Neural crest cell (in vitro differentiated cells): ENCODE results near the gene CDH23. TPM values are rescaled to one million over a fixed set of nuclear protein-coding genes. Genes with fewer than 3 reads are reported as not detected.
A peak's percentile ranks its signal among the peaks of the same experiment; 100 is the strongest.

Experiments
- DNase-seq: peaks from one replicate; pipeline ENCODE4 v3.0.0; 2021; ENCODE audit warnings: low read depth, mixed read lengths, low spot score
- H3K27ac Mint-ChIP-seq: one replicate; pipeline ENCODE4 v1.8.0; 2021; ENCODE audit warnings: mild to moderate bottlenecking, mixed read lengths; ENCODE audit not compliant: unreplicated experiment
- H3K27me3 Mint-ChIP-seq: 2 replicates; pipeline ENCODE4 v1.8.0; 2021; ENCODE audit warnings: low read depth, mild to moderate bottlenecking, mixed read lengths
- H3K36me3 Mint-ChIP-seq: 2 replicates; pipeline ENCODE4 v1.8.0; 2021; ENCODE audit warnings: low read depth, mild to moderate bottlenecking, mixed read lengths
- H3K4me1 Mint-ChIP-seq: 2 replicates; pipeline ENCODE4 v1.8.0; 2021; ENCODE audit warnings: mixed read lengths
- H3K4me3 Mint-ChIP-seq: one replicate; pipeline ENCODE4 v1.8.0; 2021; ENCODE audit warnings: mild to moderate bottlenecking, mixed read lengths
- H3K9me3 Mint-ChIP-seq: 2 replicates; pipeline ENCODE4 v1.8.0; 2021; ENCODE audit warnings: mixed read lengths
- CTCF ChIP-seq: fragments of 200-600 bp; sonication (generic); conservative IDR thresholded peaks from 2 replicates; pipeline ENCODE4 v1.5.0; 2021; ENCODE audit warnings: antibody characterized with exemption, mild to moderate bottlenecking
- total RNA-seq: library from RNA; stranded (reverse); gene quantifications from 2 replicates; pipeline ENCODE4 v1.2.1, GENCODE V29; 2021

CDH23 gene
- total RNA-seq, 1 donor from 2014 or later, result 2.6 TPM

DNA sequence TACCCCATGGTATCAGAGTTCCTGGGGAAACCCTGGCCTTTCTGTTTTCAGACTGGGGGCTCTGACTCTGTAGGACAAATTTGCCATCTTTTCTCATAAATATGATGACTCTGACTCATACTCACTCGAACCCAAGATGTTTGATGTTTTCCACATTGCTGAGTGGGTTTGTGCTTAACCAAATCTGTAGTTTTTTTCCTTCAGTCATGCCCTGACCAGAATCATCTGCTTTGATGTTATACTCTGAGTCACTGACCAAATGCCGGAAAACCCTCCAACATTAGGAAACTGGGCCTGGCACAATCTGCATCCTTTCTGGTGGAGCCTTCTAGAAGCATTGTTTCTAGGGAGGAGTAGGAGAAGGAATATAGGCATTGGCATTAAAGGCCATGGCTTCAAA is 204.1 kb downstream of the CDH23 start:
- no peak for TF ChIP-seq CTCF
- no peak for DNase-seq
- no peaks in the 10 kb centered on the region for H3K27me3 Mint-ChIP-seq
- no peak overlapping the region for H3K4me3 Mint-ChIP-seq
- no peak overlapping the region for H3K27ac Mint-ChIP-seq
- peaks cover 18% of the 10 kb centered on the region for H3K4me1 Mint-ChIP-seq
- no peaks in the 10 kb centered on the region for H3K9me3 Mint-ChIP-seq
- no peaks in the 10 kb centered on the region for H3K36me3 Mint-ChIP-seq

- Mint-ChIP-seq H3K27ac (no peak overlapping the region), H3K36me3 (no peaks in the 10 kb centered on the region), H3K9me3 (no peaks in the 10 kb centered on the region), H3K4me3 (no peak overlapping the region), H3K27me3 (no peaks in the 10 kb centered on the region), H3K4me1 (peaks cover 19% of the 10 kb centered on the region)
- TF ChIP-seq CTCF, result no peak
- DNase-seq, result no peak
Observed at GRCh38 chr10:71601273-71601672, 204.6 kb downstream of the CDH23 start.

- no peaks in the 10 kb centered on the region for H3K36me3 Mint-ChIP-seq
- no peak for DNase-seq
- TF ChIP-seq CTCF, result no peak
- H3K4me1 Mint-ChIP-seq, result peaks cover 29% of the 10 kb centered on the region
- no peak overlapping the region for H3K4me3 Mint-ChIP-seq
- no peaks in the 10 kb centered on the region for H3K9me3 Mint-ChIP-seq
- peak overlapping the region; percentile 71 for H3K27ac Mint-ChIP-seq
- no peaks in the 10 kb centered on the region for H3K27me3 Mint-ChIP-seq
Observed at GRCh38 chr10:71603150-71603549, 206.4 kb downstream of the CDH23 start.

DNA sequence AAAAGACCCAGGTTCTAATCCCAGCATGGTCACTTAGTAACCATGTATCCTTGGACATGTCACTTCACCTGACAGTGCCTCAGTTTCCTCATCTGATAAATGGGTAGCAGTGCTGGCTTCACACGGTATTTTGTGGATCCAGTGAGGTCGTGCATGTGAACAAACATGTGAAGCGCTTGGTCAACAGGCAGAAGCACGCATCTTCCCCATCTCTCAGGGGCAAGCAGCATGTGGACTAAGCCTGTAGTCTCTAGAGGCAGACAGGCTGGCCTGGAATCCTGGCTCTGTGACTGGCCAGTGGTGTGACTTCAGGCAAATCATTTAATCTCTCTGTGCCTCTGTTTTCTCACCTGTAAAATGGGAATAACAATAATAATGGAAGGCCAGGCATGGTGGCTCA is 207.0 kb downstream of the CDH23 start:
- no peak overlapping the region for H3K4me3 Mint-ChIP-seq
- H3K27me3 Mint-ChIP-seq, result no peaks in the 10 kb centered on the region
- H3K36me3 Mint-ChIP-seq, result no peaks in the 10 kb centered on the region
- TF ChIP-seq CTCF, result no peak
- no peak overlapping the region for H3K27ac Mint-ChIP-seq
- H3K9me3 Mint-ChIP-seq, result no peaks in the 10 kb centered on the region
- no peak for DNase-seq
- H3K4me1 Mint-ChIP-seq, result peaks cover 33% of the 10 kb centered on the region

- no peak for TF ChIP-seq CTCF
- no peaks in the 10 kb centered on the region for H3K9me3 Mint-ChIP-seq
- no peaks in the 10 kb centered on the region for H3K27me3 Mint-ChIP-seq
- no peak overlapping the region for H3K27ac Mint-ChIP-seq
- DNase-seq, result no peak
- H3K36me3 Mint-ChIP-seq, result no peaks in the 10 kb centered on the region
- no peak overlapping the region for H3K4me3 Mint-ChIP-seq
- peaks cover 36% of the 10 kb centered on the region for H3K4me1 Mint-ChIP-seq
Observed at GRCh38 chr10:71604324-71605018, 207.8 kb downstream of the CDH23 start.
